ENCODE data around the gene MARCHF3. TPM values are rescaled to one million over a fixed set of nuclear protein-coding genes. Genes with fewer than 3 reads are reported as not detected.

MARCHF3 gene
- polyA plus RNA-seq, 2 of the 4 experiments (the other 2 are of a cell fraction), result 0.39 to 0.68 TPM

DNA sequence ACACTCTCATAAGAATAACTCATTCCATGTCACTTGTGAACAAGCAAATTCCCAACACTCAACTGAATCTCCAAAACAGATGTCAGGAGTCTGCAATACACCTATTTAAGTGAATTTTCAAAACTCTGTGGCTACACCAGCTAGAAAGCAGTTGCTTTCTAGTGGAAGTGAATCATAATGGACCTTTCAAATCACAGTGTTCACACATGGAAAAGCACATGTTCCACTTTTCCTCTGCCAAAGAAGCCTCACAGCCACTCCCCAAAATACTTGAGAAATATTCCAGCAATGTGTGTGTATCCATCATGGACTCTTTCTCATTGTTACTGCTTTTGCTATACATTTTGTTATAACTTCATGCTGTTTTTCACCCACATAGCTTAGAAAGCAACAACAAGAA, 17.4 kb downstream of the MARCHF3 start:
- POLR2A ChIA-PET, result no interaction called here
- Histone ChIP-seq H3K27ac (no peak overlapping the region), H3K4me2 (no peak overlapping the region), H3K4me3 (no peak overlapping the region), H3K4me1 (no peaks in the 10 kb centered on the region), H3K9me3 (no peaks in the 10 kb centered on the region)
- DNase-seq (ENCODE audit: low read depth in 1 of 2, low spot score in 1 of 2), result no peak
- FAIRE-seq, result no peak
- no peak for ATAC-seq
- CTCF ChIA-PET, result no interaction called here
- TF ChIP-seq MAZ (IDR thresholded peaks at IDR 0.05; ENCODE audit: borderline replicate concordance, low read depth, low read length) (no peak), CEBPB (IDR thresholded peaks at IDR 0.05) (no peak), SMC3 (IDR thresholded peaks at IDR 0.05) (no peak), CBX2 (IDR thresholded peaks at IDR 0.05; ENCODE audit: borderline replicate concordance, low read depth) (no peak), RAD21 (conservative IDR thresholded peaks at IDR 0.05 in 1 of 2, IDR thresholded peaks at IDR 0.05 in 1 of 2) (no peak), MYC (IDR thresholded peaks at IDR 0.05; ENCODE audit: borderline replicate concordance, low read length) (no peak), SREBF2 (IDR thresholded peaks at IDR 0.05) (no peak), EHF (CRISPR knock-in tag; IDR thresholded peaks at IDR 0.05) (no peak), KDM1A (IDR thresholded peaks at IDR 0.05; ENCODE audit: low read depth) (no peak), FOSL2 (IDR thresholded peaks at IDR 0.05) (no peak), FOSL2 (CRISPR knock-in tag; IDR thresholded peaks at IDR 0.05) (no peak), EP300 (IDR thresholded peaks at IDR 0.05) (no peak), FOSB (CRISPR knock-in tag; IDR thresholded peaks at IDR 0.05) (no peak), POLR2AphosphoS2 (conservative IDR thresholded peaks at IDR 0.05; ENCODE audit: low read length) (no peak), BCL3 (IDR thresholded peaks at IDR 0.05) (no peak)
- TF ChIP-seq, protein P1, sequence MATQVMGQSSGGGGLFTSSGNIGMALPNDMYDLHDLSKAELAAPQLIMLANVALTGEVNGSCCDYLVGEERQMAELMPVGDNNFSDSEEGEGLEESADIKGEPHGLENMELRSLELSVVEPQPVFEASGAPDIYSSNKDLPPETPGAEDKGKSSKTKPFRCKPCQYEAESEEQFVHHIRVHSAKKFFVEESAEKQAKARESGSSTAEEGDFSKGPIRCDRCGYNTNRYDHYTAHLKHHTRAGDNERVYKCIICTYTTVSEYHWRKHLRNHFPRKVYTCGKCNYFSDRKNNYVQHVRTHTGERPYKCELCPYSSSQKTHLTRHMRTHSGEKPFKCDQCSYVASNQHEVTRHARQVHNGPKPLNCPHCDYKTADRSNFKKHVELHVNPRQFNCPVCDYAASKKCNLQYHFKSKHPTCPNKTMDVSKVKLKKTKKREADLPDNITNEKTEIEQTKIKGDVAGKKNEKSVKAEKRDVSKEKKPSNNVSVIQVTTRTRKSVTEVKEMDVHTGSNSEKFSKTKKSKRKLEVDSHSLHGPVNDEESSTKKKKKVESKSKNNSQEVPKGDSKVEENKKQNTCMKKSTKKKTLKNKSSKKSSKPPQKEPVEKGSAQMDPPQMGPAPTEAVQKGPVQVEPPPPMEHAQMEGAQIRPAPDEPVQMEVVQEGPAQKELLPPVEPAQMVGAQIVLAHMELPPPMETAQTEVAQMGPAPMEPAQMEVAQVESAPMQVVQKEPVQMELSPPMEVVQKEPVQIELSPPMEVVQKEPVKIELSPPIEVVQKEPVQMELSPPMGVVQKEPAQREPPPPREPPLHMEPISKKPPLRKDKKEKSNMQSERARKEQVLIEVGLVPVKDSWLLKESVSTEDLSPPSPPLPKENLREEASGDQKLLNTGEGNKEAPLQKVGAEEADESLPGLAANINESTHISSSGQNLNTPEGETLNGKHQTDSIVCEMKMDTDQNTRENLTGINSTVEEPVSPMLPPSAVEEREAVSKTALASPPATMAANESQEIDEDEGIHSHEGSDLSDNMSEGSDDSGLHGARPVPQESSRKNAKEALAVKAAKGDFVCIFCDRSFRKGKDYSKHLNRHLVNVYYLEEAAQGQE (IDR thresholded peaks at IDR 0.05), result no peak
- TF ChIP-seq, protein P2, sequence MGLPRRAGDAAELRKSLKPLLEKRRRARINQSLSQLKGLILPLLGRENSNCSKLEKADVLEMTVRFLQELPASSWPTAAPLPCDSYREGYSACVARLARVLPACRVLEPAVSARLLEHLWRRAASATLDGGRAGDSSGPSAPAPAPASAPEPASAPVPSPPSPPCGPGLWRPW (IDR thresholded peaks at IDR 0.05), result no peak

DNA sequence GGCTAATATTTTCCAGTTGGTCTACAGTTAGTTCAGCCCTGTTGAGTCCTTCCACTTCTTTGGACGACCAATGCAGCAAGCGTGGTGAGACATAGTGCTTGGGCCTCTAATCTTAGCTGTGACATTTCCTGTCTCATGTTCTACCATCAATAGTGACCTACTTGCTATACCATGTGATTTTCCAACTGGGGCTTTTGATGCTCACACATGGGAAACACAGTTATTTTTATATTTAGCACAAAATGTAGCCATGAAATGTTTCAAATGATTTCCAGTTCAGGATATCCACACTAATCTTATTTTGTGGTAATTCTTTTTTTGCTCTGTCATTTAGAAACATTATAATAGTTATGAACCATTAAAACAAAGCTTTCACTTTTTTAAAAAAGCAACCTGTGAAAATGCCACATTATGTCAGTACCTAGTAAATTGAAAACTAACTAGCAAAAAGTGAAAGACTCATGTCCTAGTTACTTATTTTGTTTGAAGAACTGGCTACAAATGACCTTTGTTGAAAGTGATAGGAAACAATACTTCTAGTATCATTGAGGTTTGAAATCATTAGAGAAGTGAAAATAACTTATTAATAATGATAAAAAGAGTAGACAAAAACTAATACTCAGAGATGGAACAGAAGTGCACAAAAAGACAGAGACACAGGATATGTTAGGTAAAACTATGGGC, 18.3 kb downstream of the MARCHF3 start:
- ATAC-seq (no peak), FAIRE-seq (no peak), DNase-seq (ENCODE audit: low read depth in 1 of 2, low spot score in 1 of 2) (no peak)
- ChIA-PET POLR2A (no interaction called here), CTCF (interaction anchor here (1.2 to 1.4 kb wide), 2 partner anchors 18 to 75 kb away, joined by 3 read pairs; no protein-coding TSS in a partner anchor)
- Histone ChIP-seq H3K27ac (no peak overlapping the region), H3K4me3 (no peak overlapping the region), H3K9me3 (no peaks in the 10 kb centered on the region), H3K4me2 (no peak overlapping the region), H3K4me1 (no peaks in the 10 kb centered on the region)
- WGBS (ENCODE audit: missing lambda C conversion rate), result 55% methylated on average over 2 of the region's 2 CpGs
- TF ChIP-seq RCOR1 (IDR thresholded peaks at IDR 0.05; ENCODE audit: low read depth, low read length) (no peak), CBX2 (IDR thresholded peaks at IDR 0.05; ENCODE audit: borderline replicate concordance, low read depth) (no peak), FOSB (CRISPR knock-in tag; IDR thresholded peaks at IDR 0.05) (no peak), HOXB13 (CRISPR knock-in tag; IDR thresholded peaks at IDR 0.05; ENCODE audit: low read depth) (no peak), RAD21 (conservative IDR thresholded peaks at IDR 0.05 in 1 of 2, IDR thresholded peaks at IDR 0.05 in 1 of 2) (no peak), ZFP36 (IDR thresholded peaks at IDR 0.05; ENCODE audit: borderline replicate concordance, partially characterized antibody) (no peak), KDM5A (IDR thresholded peaks at IDR 0.05) (no peak), BHLHE40 (IDR thresholded peaks at IDR 0.05; ENCODE audit: low read depth, low read length) (no peak), JUN (IDR thresholded peaks at IDR 0.05) (no peak), TFCP2L1 (CRISPR knock-in tag; IDR thresholded peaks at IDR 0.05) (no peak), HEYL (CRISPR knock-in tag; IDR thresholded peaks at IDR 0.05) (no peak), MAFK (IDR thresholded peaks at IDR 0.05; ENCODE audit: partially characterized antibody) (no peak), CHD2 (IDR thresholded peaks at IDR 0.05; ENCODE audit: low read length, partially characterized antibody) (no peak)
- TF ChIP-seq, protein P2 (IDR thresholded peaks at IDR 0.05), result no peak
- TF ChIP-seq, protein P3, sequence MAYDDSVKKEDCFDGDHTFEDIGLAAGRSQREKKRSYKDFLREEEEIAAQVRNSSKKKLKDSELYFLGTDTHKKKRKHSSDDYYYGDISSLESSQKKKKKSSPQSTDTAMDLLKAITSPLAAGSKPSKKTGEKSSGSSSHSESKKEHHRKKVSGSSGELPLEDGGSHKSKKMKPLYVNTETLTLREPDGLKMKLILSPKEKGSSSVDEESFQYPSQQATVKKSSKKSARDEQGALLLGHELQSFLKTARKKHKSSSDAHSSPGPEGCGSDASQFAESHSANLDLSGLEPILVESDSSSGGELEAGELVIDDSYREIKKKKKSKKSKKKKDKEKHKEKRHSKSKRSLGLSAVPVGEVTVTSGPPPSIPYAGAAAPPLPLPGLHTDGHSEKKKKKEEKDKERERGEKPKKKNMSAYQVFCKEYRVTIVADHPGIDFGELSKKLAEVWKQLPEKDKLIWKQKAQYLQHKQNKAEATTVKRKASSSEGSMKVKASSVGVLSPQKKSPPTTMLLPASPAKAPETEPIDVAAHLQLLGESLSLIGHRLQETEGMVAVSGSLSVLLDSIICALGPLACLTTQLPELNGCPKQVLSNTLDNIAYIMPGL (CRISPR knock-in tag; IDR thresholded peaks at IDR 0.05; ENCODE audit: borderline replicate concordance), result no peak
- TF ChIP-seq, protein P4, sequence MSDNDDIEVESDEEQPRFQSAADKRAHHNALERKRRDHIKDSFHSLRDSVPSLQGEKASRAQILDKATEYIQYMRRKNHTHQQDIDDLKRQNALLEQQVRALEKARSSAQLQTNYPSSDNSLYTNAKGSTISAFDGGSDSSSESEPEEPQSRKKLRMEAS (IDR thresholded peaks at IDR 0.05), result no peak

Measured in A549 (cell line).